Brain microvascular endothelial cell (primary cell): Measurements from ENCODE around the gene PLCB2.

Source experiments
- DNase-seq: peaks from one replicate; pipeline ENCODE4 v3.0.0-alpha.2; 2020
- H3K27ac ChIP-seq: fragments of 250-450 bp; sonication (Bioruptor Pico); 2 replicates; pipeline ENCODE4 v1.5.1; 2020; ENCODE audit warnings: mild to moderate bottlenecking, moderate library complexity
- H3K27me3 ChIP-seq: fragments of 250-450 bp; sonication (Bioruptor Pico); replicated peaks from 2 replicates; pipeline ENCODE4 v1.5.1; 2020; ENCODE audit warnings: mild to moderate bottlenecking
- H3K36me3 ChIP-seq: fragments of 250-450 bp; sonication (Bioruptor Pico); replicated peaks from 2 replicates; pipeline ENCODE4 v1.5.1; 2020; ENCODE audit warnings: mild to moderate bottlenecking
- H3K4me3 ChIP-seq: 2 replicates; pipeline ENCODE4 v1.5.1; 2011; ENCODE audit warnings: low read depth, mild to moderate bottlenecking, control low read depth, low read length, moderate library complexity
- CTCF ChIP-seq: IDR thresholded peaks from 2 replicates; pipeline ENCODE4 v1.5.1; 2011; ENCODE audit warnings: low read depth, mild to moderate bottlenecking, moderate library complexity, low read length, control low read depth, inconsistent platforms; ENCODE audit errors: missing control alignments
- in situ Hi-C: cut with HindIII; loops from 2 replicates; pipeline ENCODE4 v1.10.0; 2017; ENCODE audit warnings: low sequenced_read_pairs, low pct_ligation_motif_present

The PLCB2 gene, protein sequence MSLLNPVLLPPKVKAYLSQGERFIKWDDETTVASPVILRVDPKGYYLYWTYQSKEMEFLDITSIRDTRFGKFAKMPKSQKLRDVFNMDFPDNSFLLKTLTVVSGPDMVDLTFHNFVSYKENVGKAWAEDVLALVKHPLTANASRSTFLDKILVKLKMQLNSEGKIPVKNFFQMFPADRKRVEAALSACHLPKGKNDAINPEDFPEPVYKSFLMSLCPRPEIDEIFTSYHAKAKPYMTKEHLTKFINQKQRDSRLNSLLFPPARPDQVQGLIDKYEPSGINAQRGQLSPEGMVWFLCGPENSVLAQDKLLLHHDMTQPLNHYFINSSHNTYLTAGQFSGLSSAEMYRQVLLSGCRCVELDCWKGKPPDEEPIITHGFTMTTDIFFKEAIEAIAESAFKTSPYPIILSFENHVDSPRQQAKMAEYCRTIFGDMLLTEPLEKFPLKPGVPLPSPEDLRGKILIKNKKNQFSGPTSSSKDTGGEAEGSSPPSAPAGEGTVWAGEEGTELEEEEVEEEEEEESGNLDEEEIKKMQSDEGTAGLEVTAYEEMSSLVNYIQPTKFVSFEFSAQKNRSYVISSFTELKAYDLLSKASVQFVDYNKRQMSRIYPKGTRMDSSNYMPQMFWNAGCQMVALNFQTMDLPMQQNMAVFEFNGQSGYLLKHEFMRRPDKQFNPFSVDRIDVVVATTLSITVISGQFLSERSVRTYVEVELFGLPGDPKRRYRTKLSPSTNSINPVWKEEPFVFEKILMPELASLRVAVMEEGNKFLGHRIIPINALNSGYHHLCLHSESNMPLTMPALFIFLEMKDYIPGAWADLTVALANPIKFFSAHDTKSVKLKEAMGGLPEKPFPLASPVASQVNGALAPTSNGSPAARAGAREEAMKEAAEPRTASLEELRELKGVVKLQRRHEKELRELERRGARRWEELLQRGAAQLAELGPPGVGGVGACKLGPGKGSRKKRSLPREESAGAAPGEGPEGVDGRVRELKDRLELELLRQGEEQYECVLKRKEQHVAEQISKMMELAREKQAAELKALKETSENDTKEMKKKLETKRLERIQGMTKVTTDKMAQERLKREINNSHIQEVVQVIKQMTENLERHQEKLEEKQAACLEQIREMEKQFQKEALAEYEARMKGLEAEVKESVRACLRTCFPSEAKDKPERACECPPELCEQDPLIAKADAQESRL

DNA sequence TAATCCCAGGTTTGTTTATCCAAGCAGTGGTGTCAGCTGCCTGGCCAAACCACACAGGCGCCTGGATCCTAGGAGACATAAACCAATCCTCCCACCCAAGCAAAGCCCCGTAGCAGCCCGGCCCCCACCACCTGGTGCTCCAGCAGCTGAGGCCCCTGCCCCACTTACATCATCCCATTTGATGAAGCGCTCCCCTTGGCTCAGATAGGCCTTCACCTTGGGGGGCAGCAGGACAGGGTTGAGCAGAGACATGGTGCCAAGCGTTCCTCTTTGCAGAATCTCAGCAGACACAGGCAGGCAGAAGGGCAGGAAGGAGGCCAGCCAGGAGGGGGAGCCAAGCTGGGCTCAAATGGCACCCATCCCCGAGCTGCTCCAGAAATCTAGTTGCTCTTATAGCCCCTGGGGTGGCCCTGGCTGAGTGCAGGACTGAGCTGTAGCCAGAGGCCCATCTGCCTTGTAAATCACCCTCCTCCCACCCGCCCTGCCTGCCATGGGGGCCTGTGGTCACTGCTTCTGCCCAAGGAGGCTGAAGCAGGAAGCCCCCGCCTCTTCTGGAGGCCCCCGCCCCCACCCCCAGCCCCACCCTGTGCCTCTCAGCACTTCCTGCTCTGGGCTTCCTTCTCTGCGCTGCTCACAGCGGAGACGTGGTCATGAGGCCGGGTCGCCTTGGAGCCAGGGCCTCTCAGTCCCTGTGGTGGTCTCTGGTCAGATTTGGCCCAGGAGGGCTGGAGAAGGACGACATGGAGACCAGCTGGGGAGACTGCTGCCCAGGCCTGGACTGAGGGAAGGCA lies at the start of gene PLCB2:
Gene PLCB2 (minus strand): TSS at position 515 of the 791 bp plus-strand sequence. CDS start 263 bp downstream, at position 252.
- no peak for DNase-seq
- Histone ChIP-seq H3K27ac (no peak within 1 kb of the TSS), H3K36me3 (no peaks in the 10 kb centered on the region), H3K4me3 (no peak within 1 kb of the TSS), H3K27me3 (peaks cover 5% of the 10 kb centered on the region)
- in situ Hi-C loops, result no loop called here
- TF ChIP-seq CTCF, result peak; percentile 57

DNA sequence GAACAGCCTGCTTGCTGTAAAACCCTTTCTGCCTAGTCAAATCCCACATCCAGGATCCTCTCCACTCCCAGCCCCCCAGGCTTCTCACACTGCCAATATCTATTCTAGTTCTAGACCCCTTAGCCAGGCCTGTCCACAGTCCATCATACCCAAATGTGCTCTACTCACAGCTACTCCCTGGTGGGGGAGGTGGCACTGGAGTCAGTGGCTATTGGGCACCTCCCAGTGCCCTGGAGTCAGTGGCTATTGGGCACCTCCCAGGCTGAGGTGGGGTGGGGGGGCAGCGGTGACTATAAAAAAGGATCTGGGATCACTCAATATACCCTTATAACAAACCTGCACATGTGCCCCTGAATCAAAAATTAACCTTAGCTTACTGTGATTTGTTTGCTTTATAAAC lies 49.5 kb upstream of the PLCB2 start:
- TF ChIP-seq CTCF, result no peak

DNA sequence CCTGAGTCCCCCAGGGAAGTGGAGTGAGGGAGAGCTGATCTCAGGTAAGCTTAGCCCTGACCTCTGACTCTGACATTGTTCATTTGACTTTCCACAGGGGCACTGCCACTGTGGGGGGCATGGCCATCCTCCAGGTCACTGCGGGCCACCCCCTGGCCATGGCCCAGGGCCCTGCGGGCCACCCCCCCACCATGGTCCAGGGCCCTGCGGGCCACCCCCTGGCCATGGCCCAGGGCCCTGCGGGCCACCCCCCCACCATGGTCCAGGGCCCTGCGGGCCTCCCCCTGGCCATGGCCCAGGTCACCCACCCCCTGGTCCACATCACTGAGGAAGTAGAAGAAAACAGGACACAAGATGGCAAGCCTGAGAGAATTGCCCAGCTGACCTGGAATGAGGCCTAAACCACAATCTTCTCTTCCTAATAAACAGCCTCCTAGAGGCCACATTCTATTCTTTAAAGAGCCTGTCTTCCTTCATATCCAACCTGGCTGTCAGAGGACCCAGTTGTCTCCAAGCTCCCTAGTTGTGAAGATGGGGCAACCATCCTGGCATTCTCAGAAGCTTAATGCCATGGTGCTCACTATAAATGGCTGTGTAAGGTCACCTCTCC lies 48.3 kb upstream of the PLCB2 start:
- Histone ChIP-seq H3K4me3 (no peak overlapping the region), H3K36me3 (no peaks in the 10 kb centered on the region), H3K27ac (no peak overlapping the region), H3K27me3 (no peaks in the 10 kb centered on the region)
- in situ Hi-C loops, result no loop called here
- no peak for TF ChIP-seq CTCF
- no peak for DNase-seq

More for the DNA sequence above, 49.5 kb upstream of the PLCB2 start:
- in situ Hi-C loops, result no loop called here
- Histone ChIP-seq H3K27me3 (no peaks in the 10 kb centered on the region), H3K36me3 (no peaks in the 10 kb centered on the region), H3K4me3 (no peak overlapping the region), H3K27ac (no peak overlapping the region)
- no peak for DNase-seq

GRCh38 chr15:40354408-40355171 lies 46.9 kb upstream of the PLCB2 start:
- H3K27ac ChIP-seq, result no peak overlapping the region
- no peak for DNase-seq
- in situ Hi-C loops, result no loop called here
- H3K4me3 ChIP-seq, result no peak overlapping the region
- peak; percentile 84 for TF ChIP-seq CTCF
- H3K27me3 ChIP-seq, result no peaks in the 10 kb centered on the region
- H3K36me3 ChIP-seq, result no peaks in the 10 kb centered on the region
